GM19395 (cell line): ENCODE measurements around the gene NRROS.

Source experiments
- ATAC-seq: cut with Tn5 transposase; IDR thresholded peaks from one replicate; pipeline ENCODE4 v1.9.1; 2021; ENCODE audit warnings: mild to moderate bottlenecking, moderate library complexity; ENCODE audit not compliant: unreplicated experiment

NRROS gene

GRCh38 chr3:196645897-196646665, 6.6 kb downstream of the NRROS start:
- ATAC-seq: no peak

GRCh38 chr3:196646666-196647216, 7.2 kb downstream of the NRROS start:
- ATAC-seq: no peak

DNA sequence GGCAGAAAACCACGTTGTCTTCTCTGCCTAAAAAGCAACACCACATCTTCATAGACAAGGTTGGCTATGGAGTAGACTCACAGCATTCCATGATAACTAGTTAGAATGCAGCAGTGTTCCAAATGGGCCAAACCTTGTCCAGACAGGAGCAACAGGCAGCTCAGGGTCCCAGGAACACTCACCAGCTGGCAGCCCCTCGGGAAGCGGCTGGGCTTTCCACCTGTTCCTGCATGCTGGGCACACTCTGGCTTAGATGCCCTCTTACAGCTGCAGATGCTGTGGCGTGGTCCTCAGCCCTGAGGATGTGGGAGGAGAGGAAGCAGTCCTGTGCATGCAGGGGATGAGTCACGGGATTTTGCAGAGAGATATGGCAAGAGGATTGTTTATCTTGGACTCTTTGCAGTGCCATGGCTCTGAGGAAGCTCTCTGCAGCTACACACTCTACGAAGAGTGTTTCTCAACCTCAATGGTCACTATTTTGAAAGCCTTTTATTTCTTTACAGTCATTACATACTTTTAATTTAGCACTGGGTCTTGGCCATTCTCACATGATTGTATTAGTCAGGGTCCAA, 11.3 kb downstream of the NRROS start:
- ATAC-seq: no peak

DNA sequence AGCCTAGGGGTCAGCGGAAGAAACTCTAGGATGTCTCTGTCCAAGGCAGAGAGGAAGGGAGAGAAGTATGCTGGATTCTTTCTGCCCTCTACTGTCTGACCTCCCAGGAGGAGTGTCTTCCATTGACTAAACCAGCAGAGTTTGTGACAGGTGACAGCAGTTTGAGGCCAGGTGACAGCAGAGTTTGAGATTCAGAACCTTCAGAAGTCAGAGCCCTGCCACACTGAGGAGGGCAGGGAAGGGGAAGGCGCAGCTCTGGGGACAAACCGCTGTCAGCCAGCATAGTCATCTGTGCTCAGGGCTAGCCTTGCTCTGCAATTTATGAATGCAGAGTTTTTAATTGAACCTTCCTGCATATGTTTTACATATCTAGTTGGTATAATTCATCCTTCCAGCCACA, 12.3 kb downstream of the NRROS start:
- ATAC-seq: no peak

- ATAC-seq: no peak
Measured at GRCh38 chr3:196652961-196653795, 13.7 kb downstream of the NRROS start.

DNA sequence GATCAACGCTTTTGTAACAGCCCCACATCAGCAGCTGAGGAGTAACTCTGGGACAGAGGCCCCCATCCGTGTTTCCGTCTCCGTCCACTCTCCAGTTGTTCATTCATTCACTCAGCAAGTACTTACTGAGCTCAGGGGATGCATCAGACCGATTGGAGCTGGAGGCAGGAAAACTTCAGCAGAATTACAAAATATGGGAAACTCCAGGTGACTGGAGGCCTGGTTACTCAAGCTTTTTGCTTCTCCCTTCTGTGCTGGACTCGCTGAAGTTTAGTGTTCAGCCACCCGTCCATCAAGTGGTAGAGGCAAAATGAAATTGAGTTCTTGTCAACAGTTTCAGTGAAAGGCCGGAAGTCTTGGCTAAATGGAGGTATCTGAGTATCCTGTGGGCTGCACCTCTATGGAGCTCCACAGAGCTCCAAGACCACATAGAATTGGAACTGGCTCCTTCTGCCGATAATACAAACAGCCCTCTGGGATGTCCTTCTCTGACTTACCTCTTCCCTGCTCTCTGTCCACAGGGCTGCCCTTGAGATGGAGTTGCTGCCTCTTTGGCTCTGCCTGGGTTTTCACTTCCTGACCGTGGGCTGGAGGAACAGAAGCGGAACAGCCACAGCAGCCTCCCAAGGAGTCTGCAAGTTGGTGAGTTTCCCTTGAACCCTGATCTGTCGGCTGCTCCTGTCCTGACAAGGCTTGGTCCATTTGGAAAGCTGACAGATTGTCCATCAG, 14.7 kb downstream of the NRROS start:
- ATAC-seq: no peak

DNA sequence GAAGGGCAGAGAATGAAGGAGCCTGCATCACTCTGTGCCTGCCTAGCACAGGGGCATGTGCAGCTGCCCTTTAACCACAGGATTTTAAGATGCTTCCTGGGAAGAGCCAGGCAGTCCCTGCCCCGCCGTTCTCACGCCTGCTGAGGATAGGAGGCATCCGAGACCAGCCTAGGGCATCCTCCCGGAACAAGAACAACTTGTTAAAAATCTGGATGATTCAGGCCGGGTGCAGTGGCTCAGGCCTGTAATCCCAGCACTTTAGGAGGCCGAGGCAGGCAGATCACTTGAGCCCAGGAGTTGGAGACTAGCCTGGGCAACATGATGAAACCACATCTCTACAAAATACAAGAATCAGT, 15.2 kb downstream of the NRROS start:
- ATAC-seq: no peak

- no peak for ATAC-seq
Measured at GRCh38 chr3:196655496-196655895, 16.0 kb downstream of the NRROS start.

- no peak for ATAC-seq
Measured at GRCh38 chr3:196656213-196656612, 16.7 kb downstream of the NRROS start.

GRCh38 chr3:196659901-196660351, 20.4 kb downstream of the NRROS start:
- ATAC-seq: no peak

DNA sequence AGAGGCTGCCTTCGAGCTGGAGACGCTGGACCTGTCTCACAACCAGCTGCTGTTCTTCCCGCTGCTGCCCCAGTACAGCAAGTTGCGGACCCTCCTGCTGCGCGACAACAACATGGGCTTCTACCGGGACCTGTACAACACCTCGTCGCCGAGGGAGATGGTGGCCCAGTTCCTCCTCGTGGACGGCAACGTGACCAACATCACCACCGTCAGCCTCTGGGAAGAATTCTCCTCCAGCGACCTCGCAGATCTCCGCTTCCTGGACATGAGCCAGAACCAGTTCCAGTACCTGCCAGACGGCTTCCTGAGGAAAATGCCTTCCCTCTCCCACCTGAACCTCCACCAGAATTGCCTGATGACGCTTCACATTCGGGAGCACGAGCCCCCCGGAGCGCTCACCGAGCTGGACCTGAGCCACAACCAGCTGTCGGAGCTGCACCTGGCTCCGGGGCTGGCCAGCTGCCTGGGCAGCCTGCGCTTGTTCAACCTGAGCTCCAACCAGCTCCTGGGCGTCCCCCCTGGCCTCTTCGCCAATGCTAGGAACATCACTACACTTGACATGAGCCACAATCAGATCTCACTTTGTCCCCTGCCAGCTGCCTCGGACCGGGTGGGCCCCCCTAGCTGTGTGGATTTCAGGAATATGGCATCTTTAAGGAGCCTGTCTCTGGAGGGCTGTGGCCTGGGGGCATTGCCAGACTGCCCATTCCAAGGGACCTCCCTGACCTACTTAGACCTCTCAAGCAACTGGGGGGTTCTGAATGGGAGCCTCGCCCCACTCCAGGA, 21.1 kb downstream of the NRROS start:
- no peak for ATAC-seq

GRCh38 chr3:196661400-196661799, 21.9 kb downstream of the NRROS start:
- ATAC-seq: no peak

GRCh38 chr3:196662033-196662432, 22.5 kb downstream of the NRROS start:
- ATAC-seq: no peak

DNA sequence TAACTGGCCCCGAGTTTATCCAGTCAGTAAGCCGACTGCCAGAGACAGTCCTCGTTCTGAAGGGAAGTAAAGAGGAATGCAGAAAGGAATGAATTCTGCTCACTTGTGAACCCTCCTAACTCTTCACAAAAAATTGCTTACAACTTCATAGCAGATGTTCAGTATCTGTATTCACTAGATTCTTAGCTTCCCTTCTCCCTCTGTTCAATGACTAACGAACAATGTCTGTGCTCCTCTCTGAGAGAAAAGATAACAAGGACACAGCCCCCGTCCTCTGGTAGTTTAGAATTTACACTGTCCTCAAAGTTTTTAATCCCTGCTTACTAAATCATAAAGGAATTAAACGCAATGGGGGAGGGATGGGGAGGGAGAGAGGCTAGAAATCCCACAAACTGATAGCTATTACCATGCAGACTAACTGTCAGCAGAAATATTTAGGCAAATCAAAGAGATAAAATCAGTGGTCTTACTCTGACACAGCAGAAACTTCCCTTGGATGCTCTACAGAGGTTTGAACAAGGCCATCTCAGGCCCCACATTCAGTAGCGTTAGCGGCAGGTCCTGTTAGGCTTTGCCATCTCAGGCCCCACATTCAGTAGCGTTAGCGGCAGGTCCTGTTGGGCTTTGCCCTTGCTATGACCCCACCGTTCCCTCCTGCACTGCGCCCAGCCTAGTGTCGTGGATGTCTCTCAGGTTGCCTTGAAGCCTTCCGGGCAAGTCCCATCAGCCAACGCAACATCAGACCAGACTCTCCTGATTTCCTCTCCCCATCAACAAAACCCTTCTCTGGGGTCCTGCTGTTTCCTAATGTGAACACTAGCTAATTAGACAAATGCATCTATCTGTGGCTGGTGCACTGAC, 23.4 kb downstream of the NRROS start:
- no peak for ATAC-seq

DNA sequence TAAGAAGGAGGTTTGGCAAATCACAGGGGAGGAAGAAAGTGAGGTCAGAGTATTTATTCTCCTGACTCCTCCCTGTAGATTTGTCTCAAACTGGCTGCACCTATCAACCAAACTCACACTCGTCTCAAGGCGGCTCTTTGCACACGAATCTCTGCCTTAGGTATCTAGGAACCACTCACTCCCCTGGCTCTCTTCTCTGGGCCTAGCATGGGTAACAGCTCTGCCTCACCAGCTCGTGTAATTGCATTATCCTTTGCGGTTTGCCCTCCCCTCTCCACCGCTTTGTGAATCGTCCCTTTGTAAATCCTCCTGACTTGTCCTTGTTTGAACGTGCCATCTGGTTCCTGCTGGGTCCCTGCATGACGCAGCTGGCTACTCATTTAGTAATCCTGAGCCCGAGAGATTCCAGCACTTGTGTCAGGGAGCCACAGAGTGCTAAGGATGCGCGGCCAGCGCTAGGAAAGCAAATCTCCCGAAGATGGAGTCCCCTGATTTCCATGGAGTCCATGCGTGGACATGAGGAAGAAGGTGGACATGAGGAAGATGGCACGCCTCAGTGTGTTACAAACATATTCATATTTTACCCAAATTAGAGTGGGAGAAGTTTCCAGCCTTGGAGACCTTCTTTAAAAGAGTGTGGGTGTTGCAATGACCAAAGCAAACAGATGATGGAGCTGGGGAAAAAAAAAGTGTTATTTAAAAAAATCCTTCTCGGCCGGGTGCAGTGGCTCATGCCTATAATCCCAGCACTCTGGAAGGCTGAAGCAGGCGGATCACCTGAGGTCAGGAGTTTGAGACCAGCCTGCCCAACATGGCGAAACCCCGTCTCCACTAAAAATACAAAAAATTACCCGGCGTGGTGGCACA, 26.7 kb downstream of the NRROS start:
- ATAC-seq: no peak

GRCh38 chr3:196667056-196667825, 27.7 kb downstream of the NRROS start:
- no peak for ATAC-seq

DNA sequence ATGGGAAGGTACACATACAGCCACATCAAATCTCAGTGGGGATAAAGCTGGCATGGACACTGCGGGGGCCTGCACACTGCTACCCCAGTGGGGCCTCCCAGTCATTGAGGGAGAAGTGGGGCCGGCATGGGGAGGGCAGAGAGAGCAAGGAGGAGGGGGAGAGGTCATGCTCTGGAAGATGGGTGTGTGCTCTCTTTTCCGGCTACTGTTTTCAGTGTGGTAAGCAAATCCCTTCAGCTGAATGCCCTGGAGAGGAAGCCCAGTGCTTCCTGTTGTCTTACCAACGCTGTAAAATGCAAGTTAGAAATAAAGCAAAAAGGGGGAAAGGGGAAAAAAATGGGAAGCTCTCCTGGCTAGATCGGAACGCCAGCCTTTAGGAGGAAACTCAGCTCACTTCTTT, 30.8 kb downstream of the NRROS start:
- ATAC-seq: no peak

DNA sequence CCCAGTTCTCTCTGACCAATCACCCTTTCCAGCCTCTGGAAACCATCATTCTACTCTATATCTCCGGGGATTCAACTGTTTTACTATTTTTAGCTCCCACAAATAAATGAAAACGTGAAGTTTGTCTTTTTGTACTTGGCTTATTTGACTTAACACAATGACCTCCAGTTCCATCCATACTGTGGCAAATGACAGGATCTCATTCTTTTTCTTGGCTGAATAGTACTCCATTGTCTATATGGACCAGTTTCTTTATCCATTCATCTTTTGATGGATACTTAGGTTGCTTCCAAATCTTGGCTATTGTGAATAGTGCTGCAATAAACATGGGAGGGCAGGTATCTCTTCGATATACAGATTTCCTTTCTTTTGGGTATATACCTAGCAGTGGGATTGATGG, 34.1 kb downstream of the NRROS start:
- no peak for ATAC-seq
